ENCODE data around the gene CAPN12. TPM values are rescaled to one million over a fixed set of nuclear protein-coding genes. Genes with fewer than 3 reads are reported as not detected.

Gene CAPN12
- polyA plus RNA-seq, 1 experiment = 0.75 TPM

GRCh38 chr19:38706792-38707511 is 37.3 kb downstream of the CAPN12 start:
- TF ChIP-seq, protein P1, sequence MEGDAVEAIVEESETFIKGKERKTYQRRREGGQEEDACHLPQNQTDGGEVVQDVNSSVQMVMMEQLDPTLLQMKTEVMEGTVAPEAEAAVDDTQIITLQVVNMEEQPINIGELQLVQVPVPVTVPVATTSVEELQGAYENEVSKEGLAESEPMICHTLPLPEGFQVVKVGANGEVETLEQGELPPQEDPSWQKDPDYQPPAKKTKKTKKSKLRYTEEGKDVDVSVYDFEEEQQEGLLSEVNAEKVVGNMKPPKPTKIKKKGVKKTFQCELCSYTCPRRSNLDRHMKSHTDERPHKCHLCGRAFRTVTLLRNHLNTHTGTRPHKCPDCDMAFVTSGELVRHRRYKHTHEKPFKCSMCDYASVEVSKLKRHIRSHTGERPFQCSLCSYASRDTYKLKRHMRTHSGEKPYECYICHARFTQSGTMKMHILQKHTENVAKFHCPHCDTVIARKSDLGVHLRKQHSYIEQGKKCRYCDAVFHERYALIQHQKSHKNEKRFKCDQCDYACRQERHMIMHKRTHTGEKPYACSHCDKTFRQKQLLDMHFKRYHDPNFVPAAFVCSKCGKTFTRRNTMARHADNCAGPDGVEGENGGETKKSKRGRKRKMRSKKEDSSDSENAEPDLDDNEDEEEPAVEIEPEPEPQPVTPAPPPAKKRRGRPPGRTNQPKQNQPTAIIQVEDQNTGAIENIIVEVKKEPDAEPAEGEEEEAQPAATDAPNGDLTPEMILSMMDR (IDR thresholded peaks at IDR 0.05; ENCODE audit: insufficient read depth, low read depth, low read length) = no peak
- CTCF ChIA-PET = no interaction called here
- no peak for DNase-seq (ENCODE audit: low read depth)
- Histone ChIP-seq H3K36me3 (ENCODE audit: control insufficient read depth, insufficient read depth, low read length) (peaks cover 86% of the 10 kb centered on the region), H3K4me3 (ENCODE audit: low read depth, low read length) (no peak overlapping the region), H3K27me3 (ENCODE audit: control insufficient read depth, insufficient read depth, low read length) (no peaks in the 10 kb centered on the region)
- POLR2A ChIA-PET = interaction anchor here (0.7 kb wide), 1 partner anchor 58 kb away, joined by 3 read pairs; no protein-coding TSS in a partner anchor

DNA sequence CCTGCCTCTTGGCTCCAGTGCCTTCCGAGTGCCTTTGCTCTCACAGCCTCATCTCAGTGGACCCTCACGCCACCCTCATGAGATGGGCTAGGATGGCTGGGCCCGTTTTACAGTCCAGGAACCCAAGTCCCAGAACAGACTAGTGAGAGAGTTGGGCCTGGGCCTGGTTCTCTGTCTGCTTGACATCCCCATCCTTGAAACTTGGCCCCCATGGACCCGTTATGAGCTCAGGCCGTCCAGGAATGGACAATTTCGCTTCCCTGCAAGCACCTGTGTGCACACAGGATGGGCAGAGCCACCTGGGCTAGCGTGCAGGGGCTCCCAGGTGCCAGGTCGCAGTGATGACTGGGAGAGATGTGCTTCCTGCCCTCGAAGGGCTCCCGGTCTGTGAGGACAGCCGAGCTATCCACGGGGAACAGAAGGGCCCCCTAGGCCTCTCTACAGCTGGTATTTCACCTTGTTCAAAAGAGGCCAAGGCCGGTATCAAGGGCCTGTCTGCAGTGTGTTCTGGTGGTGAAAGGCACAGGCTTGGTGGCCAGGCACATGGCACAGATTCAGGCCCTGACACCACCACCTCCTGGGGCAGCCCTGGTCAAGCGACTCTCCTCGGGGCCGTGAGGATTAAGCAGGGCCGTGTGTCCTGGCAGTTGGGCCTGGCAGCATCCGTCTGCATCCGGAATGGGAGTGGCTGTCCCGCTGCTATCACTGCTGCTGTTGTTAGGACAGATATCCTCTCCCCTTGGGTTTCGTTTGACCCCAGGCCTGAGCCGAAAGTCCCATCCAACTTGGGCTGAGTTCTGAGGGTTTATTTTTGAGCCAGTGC is 38.9 kb downstream of the CAPN12 start:
- Histone ChIP-seq H3K4me3 (ENCODE audit: low read depth, low read length) (no peak overlapping the region), H3K27me3 (ENCODE audit: control insufficient read depth, insufficient read depth, low read length) (no peaks in the 10 kb centered on the region), H3K36me3 (ENCODE audit: control insufficient read depth, insufficient read depth, low read length) (peaks cover 82% of the 10 kb centered on the region)
- ChIA-PET POLR2A (no interaction called here), CTCF (no interaction called here)
- no peak for DNase-seq (ENCODE audit: low read depth)
- TF ChIP-seq, protein P1 (IDR thresholded peaks at IDR 0.05; ENCODE audit: insufficient read depth, low read depth, low read length) = no peak

DNA sequence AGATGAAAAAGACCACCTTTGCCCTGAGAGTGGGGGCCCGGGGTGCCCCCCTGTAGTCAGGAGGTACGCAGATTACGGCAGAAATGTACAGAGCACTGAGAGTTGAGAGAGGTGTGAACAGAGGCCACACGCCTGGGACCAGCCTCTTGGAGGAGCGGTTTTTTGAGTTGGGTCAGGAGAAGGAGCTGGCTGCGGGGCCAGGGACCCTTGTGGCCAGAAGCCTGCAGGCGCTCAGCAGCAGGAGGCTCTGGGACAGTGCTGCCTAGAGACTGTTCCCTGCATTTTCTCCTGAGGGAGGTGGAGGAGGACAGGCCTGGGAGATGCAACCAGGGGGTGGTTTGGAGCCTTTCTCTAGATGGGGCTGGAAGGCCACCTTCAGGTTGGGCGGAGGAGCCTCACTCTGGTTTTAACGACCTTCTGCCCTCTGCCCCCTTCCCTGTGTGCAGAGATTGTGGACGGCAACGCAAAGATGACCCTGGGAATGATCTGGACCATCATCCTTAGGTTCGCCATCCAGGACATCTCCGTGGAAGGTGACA is 39.7 kb downstream of the CAPN12 start:
- H3K27me3 ChIP-seq (ENCODE audit: control insufficient read depth, insufficient read depth, low read length) = no peaks in the 10 kb centered on the region
- H3K4me3 ChIP-seq (ENCODE audit: low read depth, low read length) = no peak overlapping the region
- peaks cover 75% of the 10 kb centered on the region for H3K36me3 ChIP-seq (ENCODE audit: control insufficient read depth, insufficient read depth, low read length)
- POLR2A ChIA-PET = no interaction called here
- TF ChIP-seq, protein P1 (IDR thresholded peaks at IDR 0.05; ENCODE audit: insufficient read depth, low read depth, low read length) = no peak
- CTCF ChIA-PET = no interaction called here
- no peak for DNase-seq (ENCODE audit: low read depth)

DNA sequence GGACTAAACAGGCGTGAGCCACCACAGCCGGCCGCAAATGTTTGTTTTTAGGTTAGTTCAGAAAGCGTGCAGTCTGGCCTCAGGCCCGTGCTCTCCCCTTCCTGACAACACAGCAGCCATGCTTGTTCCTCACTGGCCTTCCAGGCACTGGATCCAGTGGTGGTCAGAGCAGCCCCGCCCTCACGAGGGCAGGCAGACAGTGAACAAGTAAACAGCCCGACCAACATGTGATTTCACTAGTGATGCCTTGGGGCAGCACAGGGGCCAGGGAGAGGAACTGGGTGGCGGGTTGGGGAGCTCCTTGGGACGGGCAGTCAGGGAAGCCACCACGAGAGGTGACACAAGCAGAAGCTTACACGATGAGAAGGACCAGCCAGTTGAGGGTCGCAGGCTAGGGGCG is 40.8 kb downstream of the CAPN12 start:
- Histone ChIP-seq H3K4me3 (ENCODE audit: low read depth, low read length) (no peak overlapping the region), H3K36me3 (ENCODE audit: control insufficient read depth, insufficient read depth, low read length) (peaks cover 65% of the 10 kb centered on the region), H3K27me3 (ENCODE audit: control insufficient read depth, insufficient read depth, low read length) (no peaks in the 10 kb centered on the region)
- POLR2A ChIA-PET = no interaction called here
- no peak for DNase-seq (ENCODE audit: low read depth)
- CTCF ChIA-PET = no interaction called here
- TF ChIP-seq, protein P1 (IDR thresholded peaks at IDR 0.05; ENCODE audit: insufficient read depth, low read depth, low read length) = no peak

DNA sequence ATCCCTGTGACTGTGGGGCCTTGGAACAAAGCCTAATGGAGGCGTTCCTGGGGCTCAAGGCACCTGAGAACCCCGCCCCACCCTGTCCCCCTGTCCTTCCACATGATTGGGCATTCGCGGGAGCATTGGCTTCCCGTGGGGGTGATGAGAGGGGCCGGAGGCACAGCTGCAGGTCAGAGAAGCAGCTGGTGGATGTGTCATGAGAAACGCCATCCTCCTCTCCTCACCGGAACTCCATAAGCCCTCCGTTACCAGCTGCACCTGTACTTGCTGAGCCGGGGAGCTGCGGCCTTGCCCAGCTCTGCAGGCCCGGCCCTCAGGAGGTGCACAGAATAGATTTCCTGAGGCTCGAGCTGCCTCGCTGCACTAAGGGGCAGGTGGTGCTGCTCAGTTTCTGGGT is 42.0 kb downstream of the CAPN12 start:
- peaks cover 59% of the 10 kb centered on the region for H3K36me3 ChIP-seq (ENCODE audit: control insufficient read depth, insufficient read depth, low read length)
- no peak for DNase-seq (ENCODE audit: low read depth)
- POLR2A ChIA-PET = interaction anchor here (0.6 kb wide), 1 partner anchor 55 kb away, joined by 3 read pairs; no protein-coding TSS in a partner anchor
- TF ChIP-seq, protein P1 (IDR thresholded peaks at IDR 0.05; ENCODE audit: insufficient read depth, low read depth, low read length) = no peak
- no peak overlapping the region for H3K4me3 ChIP-seq (ENCODE audit: low read depth, low read length)
- CTCF ChIA-PET = no interaction called here
- H3K27me3 ChIP-seq (ENCODE audit: control insufficient read depth, insufficient read depth, low read length) = no peaks in the 10 kb centered on the region
